GM12878 (cell line): Measurements from ENCODE around the gene BLOC1S5. TPM values are rescaled to one million over a fixed set of nuclear protein-coding genes. Genes with fewer than 3 reads are reported as not detected.

Experiments
- ATAC-seq: fragments of 200-7000 bp; cut with Tn5 transposase; 3 replicates; pipeline ENCODE4 v1.9.1; 2020; ENCODE audit warnings: mild to moderate bottlenecking, moderate library complexity
- BruUV-seq: library from RNA; stranded (reverse); fragments of 400-500 nt; replicated peaks from 2 replicates; lab custom pipeline; 2021; lab: Mats Ljungman, UMichigan
- CTCF ChIA-PET: fragments of 300-600 bp; sonication (Branson Sonifier 250); formaldehyde crosslinking; extraction: SDS; loops from one replicate; lab custom pipeline; 2021; ENCODE audit warnings: inconsistent platforms; lab: Yijun Ruan, JAX
- POLR2A ChIA-PET: fragments of 350-600 bp; formaldehyde crosslinking; extraction: SDS; loops from one replicate; lab custom pipeline; 2021; ENCODE audit warnings: inconsistent platforms; lab: Charles Lee
- RAD21 ChIA-PET: fragments of 300-600 bp; sonication (Branson Sonifier 250); formaldehyde crosslinking; loops from one replicate; lab custom pipeline; 2023; ENCODE audit warnings: antibody characterized with exemption; ENCODE audit not compliant: unreplicated experiment; lab: Charles Lee
- SMC1A ChIA-PET: fragments of 300-600 bp; sonication (Branson Sonifier 250); formaldehyde crosslinking; loops from one replicate; lab custom pipeline; 2023; ENCODE audit not compliant: unreplicated experiment, uncharacterized antibody; lab: Charles Lee
- DNase-seq: peaks from one replicate; pipeline ENCODE4 v3.0.0-alpha.2; 2011; ENCODE audit warnings: low read depth, low spot score
- FAIRE-seq: peaks from 3 replicates; lab custom pipeline; 2011; peaks lifted over from hg19 to GRCh38; lab: Jason Lieb, UNC
- H2AFZ ChIP-seq: 2 replicates; pipeline ENCODE4 v1.6.0; 2011; ENCODE audit warnings: low read depth, low read length, control low read depth; ENCODE audit not compliant: control insufficient read depth
- H3K27ac ChIP-seq: 2 replicates; pipeline ENCODE4 v1.5.1; 2011; ENCODE audit warnings: control low read depth; ENCODE audit not compliant: control insufficient read depth, insufficient read depth
- H3K27me3 ChIP-seq, 2 experiments: replicated peaks in 1 of 2; 2 replicates each; pipeline versions ENCODE4 v1.6.0 to v1.6.1; 2011; ENCODE audit warnings: low read length in 1 of 2; ENCODE audit not compliant: control insufficient read depth in 2 of 2, insufficient read depth in 2 of 2
- H3K36me3 ChIP-seq, 2 experiments: 2 replicates each; pipeline ENCODE4 v1.5.1; 2011; ENCODE audit warnings: low read length in 1 of 2; ENCODE audit not compliant: control insufficient read depth in 2 of 2, insufficient read depth in 2 of 2
- H3K4me1 ChIP-seq: 2 replicates; pipeline ENCODE4 v1.6.1; 2011; ENCODE audit warnings: mild to moderate bottlenecking, low read length, moderate library complexity, mixed read lengths; ENCODE audit not compliant: control insufficient read depth, insufficient read depth
- H3K4me2 ChIP-seq: 2 replicates; pipeline ENCODE4 v1.6.0; 2011; ENCODE audit warnings: control low read depth; ENCODE audit not compliant: control insufficient read depth, insufficient read depth
- H3K4me3 ChIP-seq: fragments of 200-600 bp; sonication (generic); 2 replicates; pipeline ENCODE4 v1.5.1; 2016
- H3K79me2 ChIP-seq: 2 replicates; pipeline ENCODE4 v1.6.0; 2011; ENCODE audit warnings: low read length; ENCODE audit not compliant: control insufficient read depth, insufficient read depth
- H3K9ac ChIP-seq: 2 replicates; pipeline ENCODE4 v1.8.0; 2011; ENCODE audit warnings: low read length, control low read depth, mixed read lengths; ENCODE audit not compliant: control insufficient read depth, insufficient read depth
- H3K9me3 ChIP-seq: replicated peaks from 3 replicates; pipeline ENCODE4 v1.5.1; 2011; ENCODE audit warnings: mild to moderate bottlenecking, low read length; ENCODE audit not compliant: control insufficient read depth, insufficient read depth
- H4K20me1 ChIP-seq: 2 replicates; pipeline ENCODE4 v1.6.0; 2011; ENCODE audit not compliant: control insufficient read depth, insufficient read depth
- CTCF ChIP-seq, 3 experiments: IDR thresholded peaks in 2 of 3; conservative IDR thresholded peaks in 1 of 3; 2 replicates each; pipeline ENCODE4 v1.5.1; 2011; ENCODE audit warnings: low read depth in 3 of 3, low read length in 3 of 3, mild to moderate bottlenecking in 3 of 3, control low read depth in 2 of 3, moderate library complexity in 2 of 3, inconsistent platforms in 1 of 3, mixed read lengths in 1 of 3; ENCODE audit not compliant: control insufficient read depth in 2 of 3, insufficient read depth in 1 of 3; ENCODE audit errors: extremely low read depth in 1 of 3
- RAD21 ChIP-seq: IDR thresholded peaks from 2 replicates; pipeline ENCODE4 v1.6.1; 2011; ENCODE audit warnings: mild to moderate bottlenecking, low read depth, low read length, moderate library complexity; ENCODE audit not compliant: insufficient read depth
- SMC3 ChIP-seq: IDR thresholded peaks from 2 replicates; pipeline ENCODE4 v1.6.1; 2011; ENCODE audit warnings: low read length, improper control_type of control experiment, borderline replicate concordance
- USF1 ChIP-seq: IDR thresholded peaks from 2 replicates; pipeline ENCODE4 v1.6.1; 2011; ENCODE audit warnings: borderline replicate concordance, low read depth, mild to moderate bottlenecking, moderate library complexity, mixed read lengths, low read length; ENCODE audit not compliant: insufficient read depth; ENCODE audit errors: extremely low read length
- ZNF592 ChIP-seq: fragments of 450-650 bp; IDR thresholded peaks from 2 replicates; pipeline ENCODE4 v1.6.1; 2017; ENCODE audit warnings: mild to moderate bottlenecking, moderate library complexity
- WGBS: methylation state at CpG from one replicate; pipeline ENCODE4 v1.1.6; 2016; ENCODE audit warnings: low lambda C conversion rate; ENCODE audit not compliant: insufficient replicate concordance, insufficient coverage; ENCODE audit errors: missing lambda C conversion rate; 5-methylcytosine and 5-hydroxymethylcytosine counted together
- in situ Hi-C: fragments of 300-500 bp; cut with MboI; formaldehyde crosslinking; loops from 9 replicates; pipeline ENCODE4 v1.14.3; 2018; ENCODE audit warnings: mixed read lengths
- intact Hi-C: fragments of 100-400 bp; cut with micrococcal nuclease; formaldehyde crosslinking; loops from one replicate; pipeline ENCODE4 v1.14.2; 2022; ENCODE audit not compliant: unreplicated experiment
- polyA plus RNA-seq, 11 experiments: library from polyadenylated mRNA; depleted of rRNA in 4 of 11; unstranded in 6 of 11; stranded (reverse) in 5 of 11; fragments of >200 nt; fragmentation: Nextera tagmentation in 4 of 11; fragmentation: Illumina TruSeq in 1 of 11; extraction: Ambion mirVana in 4 of 11; extraction: Trizol in 1 of 11; gene quantifications; 1 replicate in 1 of 11; 2 replicates in 10 of 11; pipeline versions ENCODE4 v1.2.1 to v1.2.3, GENCODE V29; 2011 to 2016; ENCODE audit warnings: inconsistent platforms in 2 of 11, missing spikeins in 2 of 11, low read depth in 1 of 11
- total RNA-seq, 4 experiments: library from RNA; depleted of rRNA in 3 of 4; stranded (reverse); fragments of >200 nt in 3 of 4; fragmentation: Illumina TruSeq in 1 of 4; extraction: Trizol in 1 of 4; gene quantifications; 2 replicates each; pipeline versions ENCODE4 v1.2.1 to v1.2.3, GENCODE V29; 2013 to 2021

BLOC1S5 gene
- total and polyA plus RNA-seq, 10 of the 15 experiments (the other 5 are each of a cell fraction or from before 2014, with no cell fraction given) = 4.3 to 22.2 (median 16.1) TPM

- no peak for TF ChIP-seq ZNF592
These were observed 70.8 kb downstream of the BLOC1S5 start (continued) for GRCh38 chr6:7993399-7993798.

- H3K4me2 ChIP-seq = no peak overlapping the region
These were observed 72.0 kb downstream of the BLOC1S5 start for GRCh38 chr6:7992002-7992815.

More at GRCh38 chr6:7992002-7992815, 72.0 kb downstream of the BLOC1S5 start:
- whole genome bisulfite sequencing = 42% methylated on average over 7 of the region's 7 CpGs
- Histone ChIP-seq H3K27me3 (no peaks in the 10 kb centered on the region; a peak in 1 of 4 replicates), H3K9ac (no peak overlapping the region), H3K9me3 (no peaks in the 10 kb centered on the region; the same call in 2 of the 3 replicates), H3K79me2 (no peaks in the 10 kb centered on the region), H4K20me1 (no peaks in the 10 kb centered on the region), H3K4me3 (no peak overlapping the region), H3K36me3 (no peaks in the 10 kb centered on the region), H2AFZ (no peak overlapping the region), H3K4me1 (no peaks in the 10 kb centered on the region), H3K27ac (no peak overlapping the region)
- intact Hi-C loops (loop anchor here (1.0 kb wide), 2 partner anchors 93 to 269 kb away; no protein-coding TSS in a partner anchor), in situ Hi-C loops (no loop called here)
- CTCF ChIA-PET = interaction anchor here (0.7 to 3.5 kb wide), 16 partner anchors 11 to 274 kb away, joined by 3 to 32 read pairs (median 4); no protein-coding TSS in a partner anchor
- no TSS peak for BruUV-seq
- peak; percentile 91 for TF ChIP-seq RAD21
- TF ChIP-seq CTCF (IDR thresholded peaks at IDR 0.05 in 2 of 3, conservative IDR thresholded peaks at IDR 0.05 in 1 of 3; ENCODE audit: control insufficient read depth in 2 of 3, extremely low read depth in 1 of 3, insufficient read depth in 1 of 3, low read depth in 3 of 3, low read length in 3 of 3) = peak; percentile 37 to 57 (median 38)
- no peak for TF ChIP-seq USF1
- TF ChIP-seq SMC3 = peak; percentile 80
- RAD21 ChIA-PET = interaction anchor here (0.5 to 2.6 kb wide), 3 partner anchors 60 to 270 kb away, joined by 3 to 11 read pairs (median 7); no protein-coding TSS in a partner anchor
- peak; percentile 90 for ATAC-seq
- peak; percentile 66 for FAIRE-seq
- POLR2A ChIA-PET = no interaction called here
- DNase-seq = peak; percentile 13
- SMC1A ChIA-PET = interaction anchor here (0.9 to 3.3 kb wide), 8 partner anchors 11 to 270 kb away, joined by 3 to 20 read pairs (median 4); no protein-coding TSS in a partner anchor
